BLaER1 treated with 17β-estradiol and CSF1 and Interleukin-3, amounts not matched to agents 10 nM and 100 nM (cell line): Measurements from ENCODE around the gene SMCHD1.

Source experiments
- H3K27ac ChIP-seq, 11 experiments: shearing (Covaris generic); formaldehyde crosslinking; 2 replicates each; pipeline ENCODE4 v1.8.1; 2022
- H3K27me3 ChIP-seq, 11 experiments: shearing (Covaris generic); formaldehyde crosslinking; 2 replicates each; pipeline ENCODE4 v1.8.1; 2022
- H3K36me3 ChIP-seq, 11 experiments: shearing (Covaris generic); formaldehyde crosslinking; 2 replicates each; pipeline ENCODE4 v1.8.1; 2022
- H3K4me1 ChIP-seq, 10 experiments: shearing (Covaris generic); formaldehyde crosslinking; 2 replicates each; pipeline ENCODE4 v1.8.1; 2022
- H3K4me2 ChIP-seq, 11 experiments: shearing (Covaris generic); formaldehyde crosslinking; 2 replicates each; pipeline ENCODE4 v1.8.1; 2022
- H3K4me3 ChIP-seq, 10 experiments: shearing (Covaris generic); formaldehyde crosslinking; 2 replicates each; pipeline ENCODE4 v1.8.1; 2022
- H3K9ac ChIP-seq, 11 experiments: shearing (Covaris generic); formaldehyde crosslinking; 2 replicates each; pipeline ENCODE4 v1.8.1; 2022
- H3K9me3 ChIP-seq, 11 experiments: shearing (Covaris generic); formaldehyde crosslinking; replicated peaks in 1 of 11; 2 replicates each; pipeline ENCODE4 v1.8.1; 2022
- H4K20me1 ChIP-seq, 11 experiments: shearing (Covaris generic); formaldehyde crosslinking; 2 replicates each; pipeline ENCODE4 v1.8.1; 2022
- Cebpa-rat ChIP-seq, 11 experiments: shearing (Covaris generic); IDR thresholded peaks; 2 replicates each; pipeline ENCODE4 v1.8.1; 2022

The SMCHD1 gene

GRCh38 chr18:2629003-2629402 is 26.5 kb upstream of the SMCHD1 start:
- Histone ChIP-seq H3K4me3 (no peak overlapping the region), H4K20me1 (no peaks in the 10 kb centered on the region), H3K4me1 (no peaks in the 10 kb centered on the region), H3K36me3 (no peaks in the 10 kb centered on the region), H3K9me3 (peaks cover 0 to 31% (median 18%) of the 10 kb centered on the region in 11 experiments; a peak in 17 of 22 replicates), H3K4me2 (no peak overlapping the region), H3K27ac (no peak overlapping the region), H3K27me3 (no peaks in the 10 kb centered on the region), H3K9ac (no peak overlapping the region)
- TF ChIP-seq Cebpa-rat (IDR thresholded peaks at IDR 0.05), result no peak

- Histone ChIP-seq H3K27ac (peak overlapping the region in 6 of 11 experiments; percentile 77 to 88 (median 84); a peak in 8 of 22 replicates), H3K4me3 (no peak overlapping the region), H3K9me3 (peaks cover 7 to 35% (median 24%) of the 10 kb centered on the region in 11 experiments; a peak in 19 of 22 replicates), H3K9ac (no peak overlapping the region; a peak in 1 of 22 replicates), H3K27me3 (no peaks in the 10 kb centered on the region), H3K36me3 (no peaks in the 10 kb centered on the region), H4K20me1 (no peaks in the 10 kb centered on the region), H3K4me2 (peak overlapping the region in 5 of 11 experiments; percentile 56 to 91 (median 86); a peak in 8 of 22 replicates), H3K4me1 (peaks cover 20 to 51% (median 31%) of the 10 kb centered on the region in 10 experiments)
- TF ChIP-seq Cebpa-rat (IDR thresholded peaks at IDR 0.05), result no peak
Measured at GRCh38 chr18:2635586-2635985, 19.9 kb upstream of the SMCHD1 start.

- H3K4me2 ChIP-seq, result peak overlapping the region; percentile 56 to 91 (median 77)
- peaks cover 24 to 57% (median 37%) of the 10 kb centered on the region in 10 experiments for H3K4me1 ChIP-seq
- no peaks in the 10 kb centered on the region for H3K27me3 ChIP-seq
- no peaks in the 10 kb centered on the region for H4K20me1 ChIP-seq
- peak overlapping the region; percentile 51 to 88 (median 77); a peak in 21 of 22 replicates for H3K27ac ChIP-seq
- peak overlapping the region in 6 of 10 experiments; percentile 2 to 57 (median 38); a peak in 11 of 20 replicates for H3K4me3 ChIP-seq
- H3K9ac ChIP-seq, result peak overlapping the region; percentile 47 to 79 (median 64); a peak in 21 of 22 replicates
- no peaks in the 10 kb centered on the region for H3K36me3 ChIP-seq
- peaks cover 7 to 35% (median 21%) of the 10 kb centered on the region in 11 experiments; a peak in 19 of 22 replicates for H3K9me3 ChIP-seq
- no peak for TF ChIP-seq Cebpa-rat (IDR thresholded peaks at IDR 0.05)
Measured at GRCh38 chr18:2636126-2636631, 19.3 kb upstream of the SMCHD1 start.

- Histone ChIP-seq H3K4me2 (peak overlapping the region; percentile 13 to 88 (median 67)), H3K27me3 (no peaks in the 10 kb centered on the region), H3K27ac (peak overlapping the region in 8 of 11 experiments; percentile 5 to 62 (median 30); a peak in 11 of 22 replicates), H3K4me1 (peaks cover 32 to 78% (median 48%) of the 10 kb centered on the region in 10 experiments), H3K9me3 (no peaks in the 10 kb centered on the region), H4K20me1 (no peaks in the 10 kb centered on the region), H3K9ac (peak overlapping the region in 4 of 11 experiments; percentile 0 to 28 (median 10); a peak in 4 of 22 replicates), H3K4me3 (peak overlapping the region in 2 of 10 experiments; percentile 8 to 16; a peak in 2 of 20 replicates), H3K36me3 (no peaks in the 10 kb centered on the region)
- no peak for TF ChIP-seq Cebpa-rat (IDR thresholded peaks at IDR 0.05)
Measured at GRCh38 chr18:2641638-2642037, 13.9 kb upstream of the SMCHD1 start.

GRCh38 chr18:2642771-2643170 is 12.8 kb upstream of the SMCHD1 start:
- Histone ChIP-seq H3K27ac (peak overlapping the region in 2 of 11 experiments; percentile 27 to 43; a peak in 2 of 22 replicates), H3K4me1 (peaks cover 21 to 73% (median 38%) of the 10 kb centered on the region in 10 experiments), H3K36me3 (no peaks in the 10 kb centered on the region), H4K20me1 (no peaks in the 10 kb centered on the region), H3K4me2 (peak overlapping the region; percentile 2 to 88 (median 67); a peak in 19 of 22 replicates), H3K4me3 (no peak overlapping the region), H3K9ac (0 out of 22 replicates have a peak overlapping the region, but pooled peaks of 1 of the 11 experiments have one; percentile 18), H3K9me3 (no peaks in the 10 kb centered on the region), H3K27me3 (no peaks in the 10 kb centered on the region)
- no peak for TF ChIP-seq Cebpa-rat (IDR thresholded peaks at IDR 0.05)

GRCh38 chr18:2644535-2644934 is 11.0 kb upstream of the SMCHD1 start:
- H3K27me3 ChIP-seq, result no peaks in the 10 kb centered on the region
- H3K9ac ChIP-seq, result no peak overlapping the region
- H3K4me1 ChIP-seq, result peaks cover 19 to 56% (median 32%) of the 10 kb centered on the region in 10 experiments
- H3K36me3 ChIP-seq, result no peaks in the 10 kb centered on the region
- TF ChIP-seq Cebpa-rat (IDR thresholded peaks at IDR 0.05), result no peak
- H4K20me1 ChIP-seq, result no peaks in the 10 kb centered on the region
- peaks cover 0 to 3% (median 0%) of the 10 kb centered on the region in 11 experiments; a peak in 1 of 22 replicates for H3K9me3 ChIP-seq
- no peak overlapping the region for H3K27ac ChIP-seq
- H3K4me3 ChIP-seq, result no peak overlapping the region
- no peak overlapping the region for H3K4me2 ChIP-seq

- H3K4me1 ChIP-seq, result peaks cover 18 to 29% (median 23%) of the 10 kb centered on the region in 10 experiments; a peak in 19 of 20 replicates
- H3K36me3 ChIP-seq, result no peaks in the 10 kb centered on the region
- H3K9ac ChIP-seq, result no peak overlapping the region
- H3K4me3 ChIP-seq, result no peak overlapping the region
- no peaks in the 10 kb centered on the region for H3K27me3 ChIP-seq
- H4K20me1 ChIP-seq, result peaks cover 4 to 13% (median 11%) of the 10 kb centered on the region in 11 experiments; a peak in 19 of 22 replicates
- no peak overlapping the region for H3K4me2 ChIP-seq
- H3K27ac ChIP-seq, result no peak overlapping the region
- no peak for TF ChIP-seq Cebpa-rat (IDR thresholded peaks at IDR 0.05)
- H3K9me3 ChIP-seq, result peaks cover 0 to 3% (median 0%) of the 10 kb centered on the region in 11 experiments; a peak in 1 of 22 replicates
Measured at GRCh38 chr18:2651981-2652380, 3.5 kb upstream of the SMCHD1 start.

GRCh38 chr18:2653467-2653866 is 2.1 kb upstream of the SMCHD1 start:
- peak overlapping the region in 3 of 11 experiments; percentile 31 to 99 (median 55); a peak in 4 of 22 replicates for H3K9ac ChIP-seq
- no peaks in the 10 kb centered on the region for H3K27me3 ChIP-seq
- H3K27ac ChIP-seq, result peak overlapping the region in 9 of 11 experiments; percentile 2 to 98 (median 96); a peak in 15 of 22 replicates
- peaks cover 17 to 27% (median 25%) of the 10 kb centered on the region in 11 experiments; a peak in 21 of 22 replicates for H4K20me1 ChIP-seq
- peaks cover 28 to 39% (median 32%) of the 10 kb centered on the region in 10 experiments for H3K4me1 ChIP-seq
- H3K4me2 ChIP-seq, result peak overlapping the region; percentile 83 to 95 (median 90); a peak in 21 of 22 replicates
- H3K36me3 ChIP-seq, result no peaks in the 10 kb centered on the region; a peak in 1 of 22 replicates
- TF ChIP-seq Cebpa-rat (IDR thresholded peaks at IDR 0.05), result peak in 3 of 11 experiments; percentile 11 to 71 (median 37); a peak in 4 of 22 replicates
- H3K4me3 ChIP-seq, result no peak overlapping the region
- peaks cover 0 to under 1% (median 0%) of the 10 kb centered on the region in 11 experiments; a peak in 1 of 22 replicates for H3K9me3 ChIP-seq
